HepG2 (cell line): ENCODE measurements around the gene ABTB2. TPM values are rescaled to one million over a fixed set of nuclear protein-coding genes. Genes with fewer than 3 reads are reported as not detected.
A peak's percentile ranks its signal among the peaks of the same experiment; 100 is the strongest.

Source experiments
- FOXO4 ChIP-seq: sonication (generic); formaldehyde crosslinking; conservative IDR thresholded peaks from 2 replicates; pipeline ENCODE4 v1.8.1; 2023; ENCODE audit warnings: missing genetic modification reagents
- GTF3A ChIP-seq: sonication (generic); formaldehyde crosslinking; conservative IDR thresholded peaks from 2 replicates; pipeline ENCODE4 v1.4.0; 2020; ENCODE audit warnings: mild to moderate bottlenecking, missing genetic modification reagents
- IKZF5 ChIP-seq: IDR thresholded peaks from 2 replicates; pipeline ENCODE4 v1.6.1; 2018; ENCODE audit warnings: missing genetic modification reagents, mild to moderate bottlenecking, missing compliant biosample characterization
- MAFF ChIP-seq: IDR thresholded peaks from 2 replicates; pipeline ENCODE4 v1.6.1; 2011; ENCODE audit warnings: low read depth, low read length, improper control_type of control experiment
- NR2F2 ChIP-seq: IDR thresholded peaks from 2 replicates; pipeline ENCODE4 v1.6.1; 2012; ENCODE audit warnings: low read depth, inconsistent platforms, borderline replicate concordance
- TOE1 ChIP-seq: sonication (generic); formaldehyde crosslinking; IDR thresholded peaks from 2 replicates; pipeline ENCODE4 v1.4.0; 2020; ENCODE audit warnings: mild to moderate bottlenecking, missing genetic modification reagents
- TRIM22 ChIP-seq: fragments of 450-650 bp; IDR thresholded peaks from 2 replicates; pipeline ENCODE4 v1.6.1; 2017
- ZNF136 ChIP-seq: sonication (generic); formaldehyde crosslinking; IDR thresholded peaks from 2 replicates; pipeline ENCODE4 v1.8.1; 2022; ENCODE audit warnings: low read depth, mild to moderate bottlenecking, moderate library complexity, missing genetic modification reagents
- ZNF232 ChIP-seq: sonication (generic); formaldehyde crosslinking; IDR thresholded peaks from 2 replicates; pipeline ENCODE4 v1.4.0; 2020; ENCODE audit warnings: missing genetic modification reagents, borderline replicate concordance
- ZNF407 ChIP-seq: sonication (generic); formaldehyde crosslinking; IDR thresholded peaks from one replicate; pipeline ENCODE4 v1.5.1; 2020; ENCODE audit warnings: mild to moderate bottlenecking, missing genetic modification reagents; ENCODE audit errors: not compliant biosample characterization
- ZNF768 ChIP-seq: sonication (generic); formaldehyde crosslinking; IDR thresholded peaks from 2 replicates; pipeline ENCODE4 v1.4.0; 2020; ENCODE audit warnings: missing genetic modification reagents
- ZNF790 ChIP-seq: sonication (generic); formaldehyde crosslinking; IDR thresholded peaks from 2 replicates; pipeline ENCODE4 v1.8.0; 2022; ENCODE audit warnings: missing genetic modification reagents, mild to moderate bottlenecking, borderline replicate concordance
- polyA plus RNA-seq, 8 experiments: library from polyadenylated mRNA; depleted of rRNA in 3 of 8; stranded (reverse) in 7 of 8; unstranded in 1 of 8; fragments of >200 nt; fragmentation: Illumina TruSeq in 4 of 8; extraction: Trizol in 4 of 8; gene quantifications; 2 replicates each; pipeline versions ENCODE4 v1.2.1 to v1.2.3, GENCODE V29; 2011 to 2016; ENCODE audit warnings: low read depth in 4 of 8, missing spikeins in 1 of 8, mixed read lengths in 1 of 8; ENCODE audit not compliant: insufficient read depth in 1 of 8
- total RNA-seq, 5 experiments: library from RNA; depleted of rRNA; stranded (reverse); fragments of >200 nt; fragmentation: Illumina TruSeq; extraction: Trizol; gene quantifications; 2 replicates each; pipeline ENCODE4 v1.2.3, GENCODE V29; 2016; ENCODE audit warnings: low read depth in 1 of 5
- TF ChIP-seq, protein P1 (sequence below): sonication (generic); formaldehyde crosslinking; IDR thresholded peaks from 2 replicates; pipeline ENCODE4 v1.5.0; 2020; ENCODE audit warnings: mild to moderate bottlenecking, missing genetic modification reagents

ABTB2 gene
- total and polyA plus RNA-seq, 2 of the 13 experiments (the other 11 are each of a cell fraction or from before 2014, with no cell fraction given) = 5.1 to 15.4 TPM

GRCh38 chr11:34358728-34359547, 1.1 kb upstream of the ABTB2 start (continued):
- TF ChIP-seq, protein P1, sequence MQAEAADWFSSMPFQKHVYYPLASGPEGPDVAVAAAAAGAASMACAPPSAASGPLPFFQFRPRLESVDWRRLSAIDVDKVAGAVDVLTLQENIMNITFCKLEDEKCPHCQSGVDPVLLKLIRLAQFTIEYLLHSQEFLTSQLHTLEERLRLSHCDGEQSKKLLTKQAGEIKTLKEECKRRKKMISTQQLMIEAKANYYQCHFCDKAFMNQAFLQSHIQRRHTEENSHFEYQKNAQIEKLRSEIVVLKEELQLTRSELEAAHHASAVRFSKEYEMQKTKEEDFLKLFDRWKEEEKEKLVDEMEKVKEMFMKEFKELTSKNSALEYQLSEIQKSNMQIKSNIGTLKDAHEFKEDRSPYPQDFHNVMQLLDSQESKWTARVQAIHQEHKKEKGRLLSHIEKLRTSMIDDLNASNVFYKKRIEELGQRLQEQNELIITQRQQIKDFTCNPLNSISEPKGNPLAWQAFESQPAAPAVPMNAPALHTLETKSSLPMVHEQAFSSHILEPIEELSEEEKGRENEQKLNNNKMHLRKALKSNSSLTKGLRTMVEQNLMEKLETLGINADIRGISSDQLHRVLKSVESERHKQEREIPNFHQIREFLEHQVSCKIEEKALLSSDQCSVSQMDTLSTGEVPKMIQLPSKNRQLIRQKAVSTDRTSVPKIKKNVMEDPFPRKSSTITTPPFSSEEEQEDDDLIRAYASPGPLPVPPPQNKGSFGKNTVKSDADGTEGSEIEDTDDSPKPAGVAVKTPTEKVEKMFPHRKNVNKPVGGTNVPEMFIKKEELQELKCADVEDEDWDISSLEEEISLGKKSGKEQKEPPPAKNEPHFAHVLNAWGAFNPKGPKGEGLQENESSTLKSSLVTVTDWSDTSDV (CRISPR knock-in tag) = 0 out of 2 replicates have a peak, but pooled peaks have one; percentile 27
- peak; percentile 76; the same call in 1 of the 2 replicates for TF ChIP-seq ZNF768 (CRISPR knock-in tag)
- no peak for TF ChIP-seq ZNF790 (CRISPR knock-in tag)
- no peak for TF ChIP-seq GTF3A (CRISPR knock-in tag)
- no peak for TF ChIP-seq NR2F2
- TF ChIP-seq TRIM22 = no peak
- TF ChIP-seq MAFF = no peak
- TF ChIP-seq ZNF136 (CRISPR knock-in tag) = peak; percentile 23; the same call in 1 of the 2 replicates
- TF ChIP-seq TOE1 = no peak
- TF ChIP-seq ZNF232 (CRISPR knock-in tag) = no peak
- TF ChIP-seq ZNF407 = peak; percentile 63
- 0 out of 2 replicates have a peak, but pooled peaks have one; percentile 18 for TF ChIP-seq IKZF5 (CRISPR knock-in tag)
- 0 out of 2 replicates have a peak, but pooled peaks have one; percentile 9 for TF ChIP-seq FOXO4 (CRISPR knock-in tag)
